Measurements from ENCODE around the gene PARM1.

PARM1 gene

DNA sequence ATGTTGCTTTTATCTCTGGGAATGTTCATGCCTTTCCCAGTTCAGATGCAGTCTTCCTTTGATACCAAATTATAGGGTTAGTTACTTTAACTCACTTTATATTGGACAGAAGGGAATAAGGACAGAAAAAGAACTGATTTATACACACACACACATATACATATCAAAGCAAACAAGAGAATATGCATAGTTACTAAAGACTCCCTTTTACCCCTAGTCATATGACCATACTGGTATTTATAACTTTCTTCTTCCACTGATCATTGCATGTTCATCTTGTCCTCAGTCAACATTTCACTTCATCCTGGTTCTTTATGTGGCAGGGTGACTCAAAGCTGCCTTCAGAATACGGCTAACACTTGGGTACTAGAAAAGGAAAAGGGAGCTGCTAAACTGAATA lies 120.4 kb downstream of the PARM1 start:
- DNase-seq (ENCODE audit: low spot score in 2 of 2) = no peak
- no peak overlapping the region for H3K27ac Mint-ChIP-seq
- no peaks in the 10 kb centered on the region for H3K36me3 Mint-ChIP-seq
- ATAC-seq = no peak
- no peak overlapping the region for H3K4me3 Mint-ChIP-seq
- no peaks in the 10 kb centered on the region for H3K4me1 Mint-ChIP-seq
- peaks cover 3% of the 10 kb centered on the region for H3K9me3 Mint-ChIP-seq

- no peak for DNase-seq (ENCODE audit: low spot score in 2 of 2)
- no peaks in the 10 kb centered on the region for H3K4me1 Mint-ChIP-seq
- H3K36me3 Mint-ChIP-seq = no peaks in the 10 kb centered on the region
These were observed 121.2 kb downstream of the PARM1 start for GRCh38 chr4:75054078-75054477.

DNA sequence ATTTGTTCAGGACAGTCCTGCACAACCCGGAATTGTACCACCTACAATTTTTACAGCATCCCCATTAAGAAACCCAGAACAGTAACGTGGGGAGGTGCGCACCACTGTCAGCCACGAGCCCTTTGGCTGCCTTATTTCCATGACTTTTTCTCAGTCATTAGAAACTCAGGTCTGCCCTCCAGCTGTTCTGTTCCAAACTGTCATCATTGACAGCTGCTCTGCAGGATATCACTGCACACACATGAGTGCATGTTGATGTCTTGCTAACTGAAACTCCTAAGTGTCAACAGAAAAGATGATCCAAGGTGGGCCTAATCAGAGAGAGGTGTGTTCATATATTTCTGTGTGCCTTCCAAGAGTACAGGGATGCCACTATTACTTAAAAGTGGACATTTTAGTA lies 123.4 kb downstream of the PARM1 start:
- DNase-seq (ENCODE audit: low spot score in 2 of 2) = no peak
- Mint-ChIP-seq H3K9me3 (peaks cover 3% of the 10 kb centered on the region), H3K36me3 (no peaks in the 10 kb centered on the region), H3K4me3 (no peak overlapping the region), H3K4me1 (no peaks in the 10 kb centered on the region), H3K27ac (no peak overlapping the region)
- ATAC-seq = no peak

More at GRCh38 chr4:75054078-75054477, 121.2 kb downstream of the PARM1 start:
- Mint-ChIP-seq H3K27ac (no peak overlapping the region), H3K4me3 (no peak overlapping the region), H3K9me3 (peaks cover 3% of the 10 kb centered on the region)
- ATAC-seq = no peak

DNA sequence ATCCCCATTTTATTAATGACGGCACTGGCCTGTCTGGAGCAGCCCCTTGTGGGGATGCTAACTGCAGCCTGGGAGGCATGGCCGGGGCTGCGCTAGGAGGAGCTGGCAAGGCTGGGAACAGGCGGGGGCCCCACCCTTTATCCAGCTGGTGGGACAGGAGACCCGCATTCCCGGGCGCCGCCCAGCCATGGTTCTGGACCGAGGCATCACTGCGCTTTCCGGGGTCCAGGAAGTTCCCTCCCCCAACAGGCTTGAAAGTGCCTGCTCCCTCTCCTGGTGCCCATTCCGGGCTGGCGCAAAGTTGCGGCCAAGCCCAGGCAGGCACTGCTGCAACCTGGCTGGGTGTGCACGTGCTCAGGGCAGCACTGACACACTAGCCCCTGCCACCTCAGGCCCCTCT lies 124.5 kb downstream of the PARM1 start:
- H3K9me3 Mint-ChIP-seq = no peaks in the 10 kb centered on the region
- DNase-seq (ENCODE audit: low spot score in 2 of 2) (no peak), ATAC-seq (no peak)
- no peaks in the 10 kb centered on the region for H3K36me3 Mint-ChIP-seq
- no peaks in the 10 kb centered on the region for H3K4me1 Mint-ChIP-seq
- no peak overlapping the region for H3K4me3 Mint-ChIP-seq
- H3K27ac Mint-ChIP-seq = no peak overlapping the region

DNA sequence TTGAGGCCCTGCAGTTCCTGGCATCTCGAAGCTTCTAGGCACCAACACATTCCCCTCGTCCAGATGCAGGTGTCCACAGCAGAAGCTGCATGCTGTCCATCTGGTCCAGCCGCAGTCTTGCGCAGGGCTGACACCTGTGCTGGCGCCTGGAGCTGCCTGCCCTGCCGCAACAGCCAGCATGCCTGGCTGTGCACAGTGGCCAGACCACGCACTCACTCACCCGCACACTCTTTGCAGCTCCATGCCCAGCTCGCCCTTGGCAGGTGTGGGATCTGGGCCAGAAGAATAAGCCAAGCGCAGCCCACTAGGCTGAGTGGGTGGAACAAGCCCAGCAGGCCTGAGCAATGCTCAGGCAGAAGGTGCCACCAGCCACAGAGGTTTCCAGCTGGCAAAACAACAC lies 125.6 kb downstream of the PARM1 start:
- ATAC-seq = no peak
- H3K36me3 Mint-ChIP-seq = no peaks in the 10 kb centered on the region
- DNase-seq (ENCODE audit: low spot score in 2 of 2) = no peak
- H3K27ac Mint-ChIP-seq = no peak overlapping the region
- no peaks in the 10 kb centered on the region for H3K9me3 Mint-ChIP-seq
- no peak overlapping the region for H3K4me3 Mint-ChIP-seq
- no peaks in the 10 kb centered on the region for H3K4me1 Mint-ChIP-seq

GRCh38 chr4:75063433-75063832 lies 130.5 kb downstream of the PARM1 start:
- Mint-ChIP-seq H3K27ac (no peak overlapping the region), H3K9me3 (peaks cover 4% of the 10 kb centered on the region), H3K4me3 (no peak overlapping the region), H3K36me3 (no peaks in the 10 kb centered on the region), H3K4me1 (no peaks in the 10 kb centered on the region)
- no peak for ATAC-seq
- DNase-seq (ENCODE audit: low spot score in 2 of 2) = no peak

- DNase-seq (ENCODE audit: low spot score in 2 of 2) (no peak), ATAC-seq (no peak)
- no peak overlapping the region for H3K27ac Mint-ChIP-seq
- H3K4me1 Mint-ChIP-seq = no peaks in the 10 kb centered on the region
- no peaks in the 10 kb centered on the region for H3K36me3 Mint-ChIP-seq
- peaks cover 6% of the 10 kb centered on the region for H3K9me3 Mint-ChIP-seq
- H3K4me3 Mint-ChIP-seq = no peak overlapping the region
These were observed 133.0 kb downstream of the PARM1 start for GRCh38 chr4:75065909-75066308.

- Mint-ChIP-seq H3K36me3 (no peaks in the 10 kb centered on the region), H3K9me3 (peaks cover 6% of the 10 kb centered on the region), H3K27ac (no peak overlapping the region), H3K4me3 (no peak overlapping the region), H3K4me1 (no peaks in the 10 kb centered on the region)
- no peak for DNase-seq (ENCODE audit: low spot score in 2 of 2)
- ATAC-seq = no peak
These were observed 136.7 kb downstream of the PARM1 start for GRCh38 chr4:75069493-75070074.

- Mint-ChIP-seq H3K36me3 (no peaks in the 10 kb centered on the region), H3K27ac (no peak overlapping the region)
These were observed 138.4 kb downstream of the PARM1 start for GRCh38 chr4:75071317-75071716.

DNA sequence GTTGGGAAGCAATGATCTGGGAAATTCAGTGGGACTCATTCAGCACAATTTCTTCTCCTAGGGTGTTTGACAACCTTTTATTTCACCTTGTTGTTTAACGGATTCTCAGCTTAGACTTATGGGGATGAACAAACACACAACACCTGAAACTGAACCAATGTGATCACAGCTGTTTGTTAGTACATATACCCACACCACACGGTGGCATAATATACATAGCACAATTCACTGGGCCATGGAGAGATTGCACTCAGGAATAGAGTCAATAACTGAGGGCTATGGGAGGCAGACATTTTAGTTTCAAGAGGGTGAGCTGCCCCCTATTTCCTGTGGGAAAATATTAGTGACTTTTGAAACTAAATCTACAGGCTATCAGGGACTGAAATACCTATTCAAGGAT lies 148.0 kb downstream of the PARM1 start:
- no peak for DNase-seq (ENCODE audit: low spot score in 2 of 2)
- H3K9me3 Mint-ChIP-seq = peaks cover 11% of the 10 kb centered on the region
- ATAC-seq = no peak
- H3K4me1 Mint-ChIP-seq = no peaks in the 10 kb centered on the region
- H3K27ac Mint-ChIP-seq = no peak overlapping the region
- H3K4me3 Mint-ChIP-seq = no peak overlapping the region
- no peaks in the 10 kb centered on the region for H3K36me3 Mint-ChIP-seq

More at GRCh38 chr4:75071317-75071716, 138.4 kb downstream of the PARM1 start:
- no peaks in the 10 kb centered on the region for H3K4me1 Mint-ChIP-seq
- no peak overlapping the region for H3K4me3 Mint-ChIP-seq
- no peak for ATAC-seq
- H3K9me3 Mint-ChIP-seq = peaks cover 6% of the 10 kb centered on the region
- DNase-seq (ENCODE audit: low spot score in 2 of 2) = no peak

- Mint-ChIP-seq H3K27ac (no peak overlapping the region), H3K9me3 (peaks cover 11% of the 10 kb centered on the region), H3K4me1 (no peaks in the 10 kb centered on the region), H3K4me3 (no peak overlapping the region), H3K36me3 (no peaks in the 10 kb centered on the region)
- no peak for DNase-seq (ENCODE audit: low spot score in 2 of 2)
- no peak for ATAC-seq
These were observed 148.6 kb downstream of the PARM1 start for GRCh38 chr4:75081561-75081960.

DNA sequence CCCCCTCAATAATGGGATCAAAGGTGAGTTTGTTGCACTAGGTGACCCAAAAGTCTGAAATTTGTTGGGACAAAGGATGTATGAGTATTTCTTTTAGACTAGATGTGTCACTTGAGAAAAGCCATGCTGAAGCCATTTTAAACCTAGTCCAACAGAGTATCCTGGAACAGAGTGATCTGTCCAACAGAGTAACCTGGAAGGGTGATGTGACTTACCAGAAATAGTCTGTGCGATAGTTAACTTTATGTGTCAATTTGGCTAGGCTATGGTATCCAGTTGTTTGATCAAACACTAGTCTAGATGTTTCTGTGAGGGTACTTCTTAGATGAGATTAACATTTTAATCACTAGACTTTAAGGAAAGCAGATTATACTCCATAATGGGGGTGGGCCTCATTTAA lies 154.5 kb downstream of the PARM1 start:
- Mint-ChIP-seq H3K9me3 (peaks cover 6% of the 10 kb centered on the region), H3K4me1 (no peaks in the 10 kb centered on the region), H3K36me3 (no peaks in the 10 kb centered on the region), H3K4me3 (no peak overlapping the region), H3K27ac (no peak overlapping the region)
- ATAC-seq (no peak), DNase-seq (ENCODE audit: low spot score in 2 of 2) (no peak)

- Mint-ChIP-seq H3K4me3 (no peak overlapping the region), H3K4me1 (no peaks in the 10 kb centered on the region), H3K9me3 (peaks cover 6% of the 10 kb centered on the region), H3K36me3 (no peaks in the 10 kb centered on the region), H3K27ac (no peak overlapping the region)
- ATAC-seq = no peak
- no peak for DNase-seq (ENCODE audit: low spot score in 2 of 2)
These were observed 154.9 kb downstream of the PARM1 start for GRCh38 chr4:75087865-75088264.

- DNase-seq (ENCODE audit: low spot score in 2 of 2) (no peak), ATAC-seq (no peak)
- no peak overlapping the region for H3K27ac Mint-ChIP-seq
- no peaks in the 10 kb centered on the region for H3K36me3 Mint-ChIP-seq
- H3K4me1 Mint-ChIP-seq = no peaks in the 10 kb centered on the region
- no peak overlapping the region for H3K4me3 Mint-ChIP-seq
- H3K9me3 Mint-ChIP-seq = peaks cover 6% of the 10 kb centered on the region
These were observed 156.3 kb downstream of the PARM1 start for GRCh38 chr4:75089206-75089605.

GRCh38 chr4:75099321-75099720 lies 166.4 kb downstream of the PARM1 start:
- DNase-seq (ENCODE audit: low spot score in 2 of 2) = no peak
- no peak for ATAC-seq
- H3K27ac Mint-ChIP-seq = no peak overlapping the region
- H3K4me3 Mint-ChIP-seq = no peak overlapping the region
- peaks cover 14% of the 10 kb centered on the region for H3K9me3 Mint-ChIP-seq
- H3K4me1 Mint-ChIP-seq = no peaks in the 10 kb centered on the region
- no peaks in the 10 kb centered on the region for H3K36me3 Mint-ChIP-seq

All from stimulated activated effector memory CD8-positive, alpha-beta T cell treated with anti-CD3 and anti-CD28 coated beads, Interleukin-12 subunit alpha, Interleukin-12 subunit beta, amount 100 ng/mL, for 72 hours (primary cell).